ENCODE data around the gene CLMP. TPM values are rescaled to one million over a fixed set of nuclear protein-coding genes. Genes with fewer than 3 reads are reported as not detected.

CLMP gene
- total and polyA plus RNA-seq, 2 donors = 0.80 to 1.1 TPM

GRCh38 chr11:123168241-123168640, 26.8 kb downstream of the CLMP start:
- Histone ChIP-seq H3K27me3 (ENCODE audit: control insufficient read depth in 2 of 2, insufficient read depth in 1 of 2, low read length in 1 of 2) (no peaks in the 10 kb centered on the region), H3K4me1 (ENCODE audit: control insufficient read depth in 2 of 2, insufficient read depth in 2 of 2, low read length in 2 of 2) (no peaks in the 10 kb centered on the region), H3K27ac (ENCODE audit: low read depth in 1 of 2, low read length in 1 of 2) (no peak overlapping the region), H3K4me3 (ENCODE audit: low read length in 2 of 2) (no peak overlapping the region), H3K36me3 (ENCODE audit: control insufficient read depth in 2 of 2, insufficient read depth in 2 of 2, low read length in 1 of 2) (no peaks in the 10 kb centered on the region), H3K9me3 (ENCODE audit: control insufficient read depth in 2 of 2, insufficient read depth in 1 of 2, low read length in 1 of 2) (no peaks in the 10 kb centered on the region)
- WGBS = 90% methylated on average over 5 of the region's 5 CpGs
- no peak for DNase-seq (ENCODE audit: low read depth in 6 of 9, low spot score in 9 of 9)

- Histone ChIP-seq H3K27ac (ENCODE audit: low read depth in 1 of 2, low read length in 1 of 2) (no peak overlapping the region), H3K36me3 (ENCODE audit: control insufficient read depth in 2 of 2, insufficient read depth in 2 of 2, low read length in 1 of 2) (no peaks in the 10 kb centered on the region), H3K4me1 (ENCODE audit: control insufficient read depth in 2 of 2, insufficient read depth in 2 of 2, low read length in 2 of 2) (no peaks in the 10 kb centered on the region), H3K27me3 (ENCODE audit: control insufficient read depth in 2 of 2, insufficient read depth in 1 of 2, low read length in 1 of 2) (no peaks in the 10 kb centered on the region), H3K4me3 (ENCODE audit: low read length in 2 of 2) (no peak overlapping the region), H3K9me3 (ENCODE audit: control insufficient read depth in 2 of 2, insufficient read depth in 1 of 2, low read length in 1 of 2) (no peaks in the 10 kb centered on the region)
- 76% methylated on average over 10 of the region's 10 CpGs for WGBS
- DNase-seq (ENCODE audit: low read depth in 6 of 9, low spot score in 9 of 9) = peak in 2 of 9 donors; percentile 12 to 29
These were observed 28.9 kb downstream of the CLMP start for GRCh38 chr11:123166071-123166559.

- no peak overlapping the region for H3K4me3 ChIP-seq (ENCODE audit: low read length in 2 of 2)
- DNase-seq (ENCODE audit: low read depth in 6 of 9, low spot score in 9 of 9) = no peak
- H3K9me3 ChIP-seq (ENCODE audit: control insufficient read depth in 2 of 2, insufficient read depth in 1 of 2, low read length in 1 of 2) = no peaks in the 10 kb centered on the region
- WGBS = 94% methylated on average over 7 of the region's 7 CpGs
- H3K36me3 ChIP-seq (ENCODE audit: control insufficient read depth in 2 of 2, insufficient read depth in 2 of 2, low read length in 1 of 2) = no peaks in the 10 kb centered on the region
- no peak overlapping the region for H3K27ac ChIP-seq (ENCODE audit: low read depth in 1 of 2, low read length in 1 of 2)
- peaks cover 0 to 2% of the 10 kb centered on the region in 2 donors for H3K4me1 ChIP-seq (ENCODE audit: control insufficient read depth in 2 of 2, insufficient read depth in 2 of 2, low read length in 2 of 2)
- no peaks in the 10 kb centered on the region for H3K27me3 ChIP-seq (ENCODE audit: control insufficient read depth in 2 of 2, insufficient read depth in 1 of 2, low read length in 1 of 2)
These were observed 30.2 kb downstream of the CLMP start for GRCh38 chr11:123164732-123165450.

GRCh38 chr11:123163621-123164020, 31.4 kb downstream of the CLMP start:
- Histone ChIP-seq H3K4me3 (ENCODE audit: low read length in 2 of 2) (no peak overlapping the region), H3K36me3 (ENCODE audit: control insufficient read depth in 2 of 2, insufficient read depth in 2 of 2, low read length in 1 of 2) (no peaks in the 10 kb centered on the region), H3K9me3 (ENCODE audit: control insufficient read depth in 2 of 2, insufficient read depth in 1 of 2, low read length in 1 of 2) (no peaks in the 10 kb centered on the region), H3K4me1 (ENCODE audit: control insufficient read depth in 2 of 2, insufficient read depth in 2 of 2, low read length in 2 of 2) (peaks cover 5 to 15% of the 10 kb centered on the region in 2 donors), H3K27me3 (ENCODE audit: control insufficient read depth in 2 of 2, insufficient read depth in 1 of 2, low read length in 1 of 2) (no peaks in the 10 kb centered on the region), H3K27ac (ENCODE audit: low read depth in 1 of 2, low read length in 1 of 2) (no peak overlapping the region)
- WGBS = 98% methylated on average over 4 of the region's 4 CpGs
- DNase-seq (ENCODE audit: low read depth in 6 of 9, low spot score in 9 of 9) = no peak

- DNase-seq (ENCODE audit: low read depth in 6 of 9, low spot score in 9 of 9) = no peak
These were observed 33.5 kb downstream of the CLMP start for GRCh38 chr11:123161376-123162030.

GRCh38 chr11:123159183-123159857, 35.7 kb downstream of the CLMP start:
- 18% methylated on average over 10 of the region's 10 CpGs for WGBS

More at GRCh38 chr11:123161376-123162030, 33.5 kb downstream of the CLMP start:
- peaks cover 5 to 20% of the 10 kb centered on the region in 2 donors for H3K4me1 ChIP-seq (ENCODE audit: control insufficient read depth in 2 of 2, insufficient read depth in 2 of 2, low read length in 2 of 2)
- 98% methylated on average over 8 of the region's 8 CpGs for WGBS
- H3K4me3 ChIP-seq (ENCODE audit: low read length in 2 of 2) = no peak overlapping the region
- H3K9me3 ChIP-seq (ENCODE audit: control insufficient read depth in 2 of 2, insufficient read depth in 1 of 2, low read length in 1 of 2) = no peaks in the 10 kb centered on the region
- H3K36me3 ChIP-seq (ENCODE audit: control insufficient read depth in 2 of 2, insufficient read depth in 2 of 2, low read length in 1 of 2) = no peaks in the 10 kb centered on the region
- no peaks in the 10 kb centered on the region for H3K27me3 ChIP-seq (ENCODE audit: control insufficient read depth in 2 of 2, insufficient read depth in 1 of 2, low read length in 1 of 2)
- no peak overlapping the region for H3K27ac ChIP-seq (ENCODE audit: low read depth in 1 of 2, low read length in 1 of 2)

GRCh38 chr11:123158033-123159003, 36.7 kb downstream of the CLMP start:
- H3K4me1 ChIP-seq (ENCODE audit: control insufficient read depth in 2 of 2, insufficient read depth in 2 of 2, low read length in 2 of 2) = peaks cover 5 to 20% of the 10 kb centered on the region in 2 donors
- 91% methylated on average over 11 of the region's 11 CpGs for WGBS
- peak overlapping the region in 1 of 2 donors; percentile 72 for H3K27ac ChIP-seq (ENCODE audit: low read depth in 1 of 2, low read length in 1 of 2)
- no peaks in the 10 kb centered on the region for H3K36me3 ChIP-seq (ENCODE audit: control insufficient read depth in 2 of 2, insufficient read depth in 2 of 2, low read length in 1 of 2)
- DNase-seq (ENCODE audit: low read depth in 6 of 9, low spot score in 9 of 9) = peak in 3 of 9 donors; percentile 22 to 56 (median 26)
- H3K27me3 ChIP-seq (ENCODE audit: control insufficient read depth in 2 of 2, insufficient read depth in 1 of 2, low read length in 1 of 2) = no peaks in the 10 kb centered on the region
- no peak overlapping the region for H3K4me3 ChIP-seq (ENCODE audit: low read length in 2 of 2)
- peaks cover 0 to 4% of the 10 kb centered on the region in 2 donors for H3K9me3 ChIP-seq (ENCODE audit: control insufficient read depth in 2 of 2, insufficient read depth in 1 of 2, low read length in 1 of 2)

More at GRCh38 chr11:123159183-123159857, 35.7 kb downstream of the CLMP start:
- peak in 6 of 9 donors; percentile 24 to 71 (median 42) for DNase-seq (ENCODE audit: low read depth in 6 of 9, low spot score in 9 of 9)
- Histone ChIP-seq H3K4me3 (ENCODE audit: low read length in 2 of 2) (no peak overlapping the region), H3K4me1 (ENCODE audit: control insufficient read depth in 2 of 2, insufficient read depth in 2 of 2, low read length in 2 of 2) (peaks cover 5 to 20% of the 10 kb centered on the region in 2 donors), H3K9me3 (ENCODE audit: control insufficient read depth in 2 of 2, insufficient read depth in 1 of 2, low read length in 1 of 2) (peaks cover 0 to 4% of the 10 kb centered on the region in 2 donors), H3K27ac (ENCODE audit: low read depth in 1 of 2, low read length in 1 of 2) (peak overlapping the region in 1 of 2 donors; percentile 72), H3K36me3 (ENCODE audit: control insufficient read depth in 2 of 2, insufficient read depth in 2 of 2, low read length in 1 of 2) (no peaks in the 10 kb centered on the region), H3K27me3 (ENCODE audit: control insufficient read depth in 2 of 2, insufficient read depth in 1 of 2, low read length in 1 of 2) (no peaks in the 10 kb centered on the region)

GRCh38 chr11:123152951-123153350, 42.1 kb downstream of the CLMP start:
- Histone ChIP-seq H3K9me3 (ENCODE audit: control insufficient read depth in 2 of 2, insufficient read depth in 1 of 2, low read length in 1 of 2) (peaks cover 0 to 4% of the 10 kb centered on the region in 2 donors), H3K36me3 (ENCODE audit: control insufficient read depth in 2 of 2, insufficient read depth in 2 of 2, low read length in 1 of 2) (no peaks in the 10 kb centered on the region), H3K27me3 (ENCODE audit: control insufficient read depth in 2 of 2, insufficient read depth in 1 of 2, low read length in 1 of 2) (no peaks in the 10 kb centered on the region), H3K4me1 (ENCODE audit: control insufficient read depth in 2 of 2, insufficient read depth in 2 of 2, low read length in 2 of 2) (no peaks in the 10 kb centered on the region), H3K4me3 (ENCODE audit: low read length in 2 of 2) (no peak overlapping the region), H3K27ac (ENCODE audit: low read depth in 1 of 2, low read length in 1 of 2) (no peak overlapping the region)
- DNase-seq (ENCODE audit: low read depth in 6 of 9, low spot score in 9 of 9) = no peak
- 85% methylated on average over 9 of the region's 9 CpGs for WGBS
